ENCODE results near the gene FAM107B. TPM values are rescaled to one million over a fixed set of nuclear protein-coding genes. Genes with fewer than 3 reads are reported as not detected.

Gene FAM107B
- total RNA-seq, 1 donor from 2014 or later = 82.2 TPM

DNA sequence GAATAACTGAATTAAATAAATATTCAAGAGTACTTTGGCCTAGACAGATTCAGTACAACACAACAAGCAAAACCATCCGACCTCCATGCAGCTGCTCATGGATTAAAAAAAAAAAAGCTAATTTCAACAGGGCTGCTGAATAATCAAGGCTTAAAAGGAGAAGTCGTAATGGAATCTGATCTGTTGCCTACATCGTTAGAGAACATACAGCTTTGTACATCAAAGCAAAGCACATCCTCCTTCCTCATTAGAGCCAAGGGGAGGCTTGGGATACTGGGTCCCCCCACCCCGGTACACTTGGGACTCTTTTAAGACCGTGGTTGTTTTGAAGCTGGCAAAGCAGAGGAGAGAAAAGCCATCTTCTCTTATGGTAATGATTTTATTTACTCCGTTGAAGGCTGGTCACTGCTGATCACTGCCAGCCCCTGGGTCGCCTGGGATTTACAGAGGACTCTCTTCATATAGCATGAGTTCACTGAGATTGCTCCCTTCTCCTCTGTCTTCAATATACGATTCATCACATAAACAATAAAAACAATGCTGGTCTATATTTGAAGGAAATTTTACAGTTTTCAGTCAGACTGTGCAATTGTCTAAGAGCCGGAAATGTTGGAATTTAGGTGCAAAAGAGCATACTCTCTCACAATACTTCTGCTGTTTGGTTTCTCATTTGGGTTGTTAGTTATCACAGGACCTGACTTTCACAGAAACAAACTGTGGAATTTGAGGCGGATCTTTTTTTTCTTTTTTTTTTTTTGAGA is 148.8 kb downstream of the FAM107B start:
- H3K27ac Mint-ChIP-seq = no peak overlapping the region
- no peaks in the 10 kb centered on the region for H3K36me3 Mint-ChIP-seq (ENCODE audit: insufficient read depth)
- TF ChIP-seq, protein P1, sequence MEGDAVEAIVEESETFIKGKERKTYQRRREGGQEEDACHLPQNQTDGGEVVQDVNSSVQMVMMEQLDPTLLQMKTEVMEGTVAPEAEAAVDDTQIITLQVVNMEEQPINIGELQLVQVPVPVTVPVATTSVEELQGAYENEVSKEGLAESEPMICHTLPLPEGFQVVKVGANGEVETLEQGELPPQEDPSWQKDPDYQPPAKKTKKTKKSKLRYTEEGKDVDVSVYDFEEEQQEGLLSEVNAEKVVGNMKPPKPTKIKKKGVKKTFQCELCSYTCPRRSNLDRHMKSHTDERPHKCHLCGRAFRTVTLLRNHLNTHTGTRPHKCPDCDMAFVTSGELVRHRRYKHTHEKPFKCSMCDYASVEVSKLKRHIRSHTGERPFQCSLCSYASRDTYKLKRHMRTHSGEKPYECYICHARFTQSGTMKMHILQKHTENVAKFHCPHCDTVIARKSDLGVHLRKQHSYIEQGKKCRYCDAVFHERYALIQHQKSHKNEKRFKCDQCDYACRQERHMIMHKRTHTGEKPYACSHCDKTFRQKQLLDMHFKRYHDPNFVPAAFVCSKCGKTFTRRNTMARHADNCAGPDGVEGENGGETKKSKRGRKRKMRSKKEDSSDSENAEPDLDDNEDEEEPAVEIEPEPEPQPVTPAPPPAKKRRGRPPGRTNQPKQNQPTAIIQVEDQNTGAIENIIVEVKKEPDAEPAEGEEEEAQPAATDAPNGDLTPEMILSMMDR (IDR thresholded peaks at IDR 0.05; ENCODE audit: unreplicated experiment) = no peak
- no peak overlapping the region for H3K4me3 Mint-ChIP-seq (ENCODE audit: low read depth)
- peaks cover 11% of the 10 kb centered on the region for H3K4me1 Mint-ChIP-seq (ENCODE audit: low read depth)
- DNase-seq (ENCODE audit: low spot score, unreplicated experiment) = no peak
- H3K27me3 Mint-ChIP-seq = no peaks in the 10 kb centered on the region
- peaks cover 3% of the 10 kb centered on the region for H3K9me3 Mint-ChIP-seq (ENCODE audit: low read depth)

DNA sequence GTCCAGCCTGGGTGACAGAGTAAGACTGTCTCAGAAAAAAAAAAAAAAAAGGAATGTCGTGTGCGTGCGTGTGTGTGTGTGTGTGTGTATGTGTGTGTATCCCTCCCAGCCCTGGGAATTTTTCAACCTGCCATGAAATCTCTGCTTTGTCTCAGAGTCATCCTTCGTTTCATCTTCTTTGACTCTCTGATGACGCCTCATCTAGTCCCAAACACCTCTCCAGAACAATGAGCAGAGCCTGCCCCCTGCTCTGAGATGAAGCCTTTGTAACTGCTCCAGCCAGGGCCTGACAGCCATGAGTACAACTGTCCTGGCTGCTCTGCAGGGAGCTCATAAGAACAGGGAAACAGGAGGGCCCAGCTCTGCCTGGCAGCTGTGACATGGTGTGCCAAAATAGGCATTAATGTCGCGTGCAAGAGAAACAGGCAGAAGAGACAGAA is 149.5 kb downstream of the FAM107B start:
- H3K4me3 Mint-ChIP-seq (ENCODE audit: low read depth) = no peak overlapping the region
- TF ChIP-seq, protein P1 (IDR thresholded peaks at IDR 0.05; ENCODE audit: unreplicated experiment) = no peak
- no peaks in the 10 kb centered on the region for H3K36me3 Mint-ChIP-seq (ENCODE audit: insufficient read depth)
- no peak overlapping the region for H3K27ac Mint-ChIP-seq
- no peak for DNase-seq (ENCODE audit: low spot score, unreplicated experiment)
- peaks cover 11% of the 10 kb centered on the region for H3K4me1 Mint-ChIP-seq (ENCODE audit: low read depth)
- H3K9me3 Mint-ChIP-seq (ENCODE audit: low read depth) = peaks cover 3% of the 10 kb centered on the region
- H3K27me3 Mint-ChIP-seq = no peaks in the 10 kb centered on the region

DNA sequence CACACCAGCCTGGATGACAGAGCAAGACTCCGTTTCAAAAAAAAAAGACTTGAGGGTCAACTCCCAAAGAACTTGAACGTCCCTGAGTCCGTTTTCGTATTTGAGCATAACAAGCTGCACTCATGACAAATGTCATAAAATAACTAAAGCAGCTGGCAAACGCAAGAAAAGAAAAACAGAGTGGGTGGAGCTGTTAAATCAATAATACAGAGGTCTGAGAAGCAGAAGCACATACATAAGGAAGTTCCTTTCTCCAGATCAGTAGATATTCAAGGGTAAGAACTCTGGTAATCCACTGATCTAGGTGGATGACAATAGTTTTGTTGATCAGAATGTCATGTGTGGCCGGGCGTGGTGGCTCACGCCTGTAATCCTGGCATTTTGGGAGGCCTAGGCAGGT is 150.1 kb downstream of the FAM107B start:
- no peak overlapping the region for H3K27ac Mint-ChIP-seq
- no peaks in the 10 kb centered on the region for H3K27me3 Mint-ChIP-seq

DNA sequence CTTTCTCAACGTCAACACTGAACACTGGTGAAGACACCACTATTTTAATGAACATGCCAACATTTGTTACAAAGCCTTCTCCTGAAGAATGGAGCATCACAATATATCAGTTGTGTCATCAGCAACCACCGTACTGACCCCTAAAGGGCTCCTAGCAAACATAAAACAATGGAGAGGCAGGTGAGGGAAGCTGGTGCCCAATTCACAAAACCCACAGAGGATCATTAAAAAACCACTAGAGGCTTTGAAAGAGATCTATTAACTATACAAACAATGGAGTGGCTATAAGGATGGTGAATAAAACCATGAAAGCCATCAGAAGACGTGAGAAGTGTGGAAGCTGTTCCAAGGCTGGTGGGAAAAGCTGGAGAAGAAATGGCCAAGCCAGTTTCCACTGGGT is 150.8 kb downstream of the FAM107B start:
- Mint-ChIP-seq H3K27ac (no peak overlapping the region), H3K9me3 (ENCODE audit: low read depth) (peaks cover 3% of the 10 kb centered on the region), H3K4me1 (ENCODE audit: low read depth) (peaks cover 11% of the 10 kb centered on the region), H3K27me3 (no peaks in the 10 kb centered on the region), H3K4me3 (ENCODE audit: low read depth) (no peak overlapping the region), H3K36me3 (ENCODE audit: insufficient read depth) (no peaks in the 10 kb centered on the region)
- TF ChIP-seq, protein P1 (IDR thresholded peaks at IDR 0.05; ENCODE audit: unreplicated experiment) = no peak
- no peak for DNase-seq (ENCODE audit: low spot score, unreplicated experiment)

More for the DNA sequence above, 150.1 kb downstream of the FAM107B start:
- TF ChIP-seq, protein P1 (IDR thresholded peaks at IDR 0.05; ENCODE audit: unreplicated experiment) = no peak
- DNase-seq (ENCODE audit: low spot score, unreplicated experiment) = no peak
- H3K36me3 Mint-ChIP-seq (ENCODE audit: insufficient read depth) = no peaks in the 10 kb centered on the region
- H3K9me3 Mint-ChIP-seq (ENCODE audit: low read depth) = peaks cover 3% of the 10 kb centered on the region
- H3K4me1 Mint-ChIP-seq (ENCODE audit: low read depth) = peaks cover 11% of the 10 kb centered on the region
- H3K4me3 Mint-ChIP-seq (ENCODE audit: low read depth) = no peak overlapping the region

DNA sequence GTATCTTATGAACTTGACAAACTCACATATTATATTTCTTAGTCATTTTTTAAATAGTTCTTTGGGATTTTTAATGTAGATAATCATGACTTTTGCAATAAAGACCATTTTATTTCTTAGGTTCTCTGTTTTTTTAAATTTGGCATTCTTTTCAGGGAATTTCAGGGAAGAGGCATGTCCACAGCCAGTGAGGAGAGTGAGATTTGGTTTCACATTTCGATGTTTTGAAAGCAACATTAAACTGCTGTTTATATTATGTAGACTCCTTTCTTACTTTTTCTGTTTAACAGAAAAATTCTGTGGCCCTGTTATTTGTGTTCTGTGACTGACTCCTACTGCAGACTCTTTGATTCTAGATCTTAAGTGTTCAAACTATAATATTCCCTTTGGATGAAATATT is 153.7 kb downstream of the FAM107B start:
- Mint-ChIP-seq H3K9me3 (ENCODE audit: low read depth) (no peaks in the 10 kb centered on the region), H3K4me1 (ENCODE audit: low read depth) (peaks cover 18% of the 10 kb centered on the region), H3K27ac (no peak overlapping the region), H3K27me3 (no peaks in the 10 kb centered on the region), H3K36me3 (ENCODE audit: insufficient read depth) (no peaks in the 10 kb centered on the region), H3K4me3 (ENCODE audit: low read depth) (no peak overlapping the region)
- DNase-seq (ENCODE audit: low spot score, unreplicated experiment) = no peak
- TF ChIP-seq, protein P1 (IDR thresholded peaks at IDR 0.05; ENCODE audit: unreplicated experiment) = no peak
